GM21717 (cell line): ENCODE results near the gene GPR180.

Experiments used
- ATAC-seq: cut with Tn5 transposase; IDR thresholded peaks from one replicate; pipeline ENCODE4 v1.9.1; 2021; ENCODE audit warnings: mild to moderate bottlenecking, moderate library complexity; ENCODE audit not compliant: unreplicated experiment

GPR180 gene

DNA sequence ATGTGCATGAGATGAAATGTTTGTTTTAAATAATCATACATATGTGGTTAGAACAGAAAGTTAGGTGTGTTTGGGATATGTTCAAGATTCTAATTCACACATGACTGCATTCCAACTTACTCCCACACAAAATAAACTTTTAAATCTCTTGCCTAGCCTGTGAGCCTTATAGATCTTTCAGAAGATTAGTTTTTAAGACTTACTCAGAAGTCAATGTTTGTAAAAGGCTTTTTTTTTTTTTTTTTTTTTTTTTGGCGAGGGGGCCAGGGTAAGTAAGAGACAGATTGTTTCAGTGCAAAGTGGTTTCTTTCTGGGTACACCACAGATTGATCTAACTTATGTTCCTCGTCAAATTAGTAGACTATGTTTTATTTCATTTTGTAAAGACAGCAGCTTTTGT, 39.1 kb downstream of the GPR180 start:
- ATAC-seq: no peak

- ATAC-seq: no peak
Observed at GRCh38 chr13:94641409-94641941, 39.8 kb downstream of the GPR180 start.

DNA sequence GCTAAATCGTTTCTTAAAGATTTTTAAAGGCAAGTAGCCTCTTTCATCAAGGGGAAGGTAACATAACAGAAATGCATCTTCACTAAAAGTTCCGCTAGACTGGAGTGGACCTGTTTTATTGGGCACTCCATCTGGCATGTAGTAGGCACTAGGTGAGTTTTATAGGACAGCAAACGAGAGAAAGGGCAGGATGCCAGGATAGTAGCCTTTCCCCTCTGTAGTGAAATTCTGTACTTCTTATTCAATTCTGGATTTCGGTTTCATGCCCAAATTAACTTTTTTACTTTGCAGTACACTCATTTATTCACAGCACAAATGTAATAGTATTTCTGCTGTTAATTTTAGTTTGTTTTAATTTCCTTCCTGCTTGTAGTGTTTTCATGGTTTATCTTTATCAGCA, 45.2 kb downstream of the GPR180 start:
- peak; percentile 82 for ATAC-seq

GRCh38 chr13:94656176-94656575, 54.5 kb downstream of the GPR180 start:
- no peak for ATAC-seq

DNA sequence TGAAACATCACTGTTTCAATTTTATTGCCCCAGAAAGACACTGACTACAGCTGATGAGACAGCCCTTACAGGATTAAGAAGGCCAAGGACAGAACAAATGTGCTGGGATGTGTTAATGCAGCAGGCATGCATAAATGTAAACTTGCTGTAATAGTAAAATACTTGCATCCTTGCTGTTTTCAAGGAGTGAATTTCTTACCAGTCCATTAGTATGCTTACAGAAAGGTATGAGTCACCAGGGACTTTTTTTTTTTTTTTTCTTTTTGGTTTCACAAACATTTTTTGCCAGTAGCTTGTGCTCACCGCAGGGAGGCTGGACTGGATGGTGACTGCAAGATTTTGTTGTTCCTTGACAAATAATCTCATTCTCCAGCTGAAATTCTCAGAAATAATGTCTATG, 55.1 kb downstream of the GPR180 start:
- peak; percentile 95 for ATAC-seq

DNA sequence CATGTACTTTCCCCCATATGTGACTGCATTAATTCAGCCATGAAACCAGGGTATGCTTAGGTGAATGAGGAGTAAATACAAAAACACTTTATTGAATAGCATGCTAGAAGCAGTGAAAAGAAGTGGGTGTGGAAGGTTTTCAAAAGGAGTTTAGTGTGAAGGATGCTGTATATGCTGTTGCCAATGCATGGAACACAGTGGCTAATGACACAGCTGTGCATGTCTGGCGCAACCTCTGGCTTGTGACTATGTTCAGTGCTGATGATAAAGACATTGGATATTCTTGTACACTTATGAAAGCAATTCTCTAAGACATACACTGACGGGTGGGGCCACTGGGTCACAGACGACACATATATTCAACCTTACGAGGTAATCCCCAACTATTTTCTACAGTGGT, 55.5 kb downstream of the GPR180 start:
- peak; percentile 30 for ATAC-seq

GRCh38 chr13:94658926-94659597, 57.4 kb downstream of the GPR180 start:
- no peak for ATAC-seq

GRCh38 chr13:94659598-94659946, 57.9 kb downstream of the GPR180 start:
- ATAC-seq: no peak

GRCh38 chr13:94660695-94661326, 59.2 kb downstream of the GPR180 start:
- no peak for ATAC-seq

- no peak for ATAC-seq
Observed at GRCh38 chr13:94661406-94661805, 59.7 kb downstream of the GPR180 start.

GRCh38 chr13:94662274-94662945, 60.8 kb downstream of the GPR180 start:
- ATAC-seq: no peak

DNA sequence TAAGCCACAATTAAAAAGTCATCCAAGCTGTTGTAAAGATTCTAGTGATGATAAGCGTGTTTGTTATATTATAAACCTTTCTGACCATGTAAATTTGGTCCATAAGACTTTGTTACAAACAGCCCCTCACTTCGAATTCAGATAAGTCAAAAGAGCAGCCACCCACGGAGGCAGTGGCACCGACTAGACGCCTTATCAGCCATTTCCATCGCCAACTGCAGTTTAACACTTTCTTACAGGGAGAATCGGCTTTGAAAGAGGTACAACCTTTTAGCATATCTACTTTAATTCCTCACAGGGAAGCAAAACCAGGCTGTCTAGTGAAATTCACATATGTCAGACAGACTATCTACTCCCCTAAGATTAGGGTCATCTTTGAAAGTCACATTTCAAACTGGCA, 63.2 kb downstream of the GPR180 start:
- ATAC-seq: no peak

DNA sequence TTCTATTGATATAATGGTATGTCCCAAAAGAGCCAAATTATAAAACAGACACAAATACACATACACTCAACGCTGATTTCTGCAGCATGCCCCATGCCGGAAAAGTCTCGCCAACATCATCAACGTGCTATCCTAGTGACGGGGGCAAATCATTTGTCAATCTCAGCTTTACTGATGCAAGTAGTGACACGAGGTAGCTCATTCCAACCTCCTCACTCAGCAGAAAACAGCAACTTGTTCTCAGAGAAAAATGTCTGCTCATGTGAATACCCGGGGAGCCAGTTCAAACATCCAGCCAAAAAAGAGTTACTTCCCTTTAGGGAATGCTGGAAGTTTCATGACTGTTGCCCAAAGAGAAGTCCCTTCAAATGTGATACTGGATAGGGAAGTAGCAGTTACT, 64.4 kb downstream of the GPR180 start:
- ATAC-seq: no peak

DNA sequence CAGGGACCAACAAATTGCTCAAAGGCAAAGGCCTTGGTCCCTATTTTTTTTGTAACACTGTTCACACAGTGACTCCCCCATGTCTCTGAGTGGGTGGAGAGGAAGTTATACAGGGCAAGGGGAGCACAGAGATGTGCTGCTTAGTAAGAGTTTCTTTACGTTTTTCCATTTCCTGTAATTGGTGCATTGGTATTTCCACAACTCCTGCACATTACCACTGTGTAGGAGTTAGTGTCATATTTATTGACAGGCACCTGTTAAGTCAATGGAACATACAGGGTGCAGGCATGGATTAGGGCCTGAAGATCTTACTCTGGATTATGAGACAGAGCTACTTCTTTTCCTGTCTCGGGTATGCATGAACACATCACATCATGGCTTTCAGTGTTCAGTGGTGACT, 65.5 kb downstream of the GPR180 start:
- ATAC-seq: no peak

DNA sequence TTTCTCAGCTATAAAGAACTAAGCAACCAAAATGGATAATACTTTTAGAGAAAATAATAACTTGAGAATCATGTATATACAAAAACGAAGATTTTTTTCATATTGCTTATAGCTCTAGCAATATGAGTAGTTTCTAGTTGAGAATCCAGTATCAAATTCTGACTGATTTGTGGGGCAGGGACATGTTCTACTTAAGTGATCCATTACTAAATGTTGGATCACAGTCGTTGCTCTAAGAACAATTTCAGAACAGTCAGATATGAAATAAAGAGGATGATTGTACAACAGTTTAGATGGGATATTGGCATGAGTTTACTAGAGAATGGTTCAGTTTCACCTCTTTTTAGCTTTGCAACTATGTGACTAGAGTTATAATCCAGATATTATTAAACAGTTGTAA, 70.7 kb downstream of the GPR180 start:
- ATAC-seq: no peak

GRCh38 chr13:94673851-94674250, 72.2 kb downstream of the GPR180 start:
- ATAC-seq: no peak

GRCh38 chr13:94674609-94675348, 73.1 kb downstream of the GPR180 start:
- ATAC-seq: peak; percentile 77

- no peak for ATAC-seq
Observed at GRCh38 chr13:94677799-94678198, 76.1 kb downstream of the GPR180 start.

- ATAC-seq: no peak
Observed at GRCh38 chr13:94678845-94679244, 77.2 kb downstream of the GPR180 start.

- no peak for ATAC-seq
Observed at GRCh38 chr13:94679614-94680013, 78.0 kb downstream of the GPR180 start.

DNA sequence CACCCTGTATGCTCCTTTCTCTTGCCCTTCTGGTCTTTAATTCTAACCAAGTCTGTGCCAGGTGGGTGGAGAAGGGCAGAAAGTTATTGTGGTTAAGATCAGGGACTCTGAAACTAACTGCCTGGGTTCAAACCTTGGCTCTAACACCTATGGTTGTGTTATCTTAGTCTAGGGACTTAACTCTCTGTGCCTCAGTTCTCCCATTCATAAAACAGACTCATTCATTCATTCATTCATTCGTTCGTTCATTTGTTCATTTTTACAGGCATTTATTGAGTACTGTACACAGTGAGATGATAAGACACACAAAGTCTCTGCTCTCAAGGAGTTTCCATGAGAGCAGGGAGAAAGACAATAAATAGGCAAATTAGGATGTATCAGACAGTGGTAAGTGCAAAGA, 80.6 kb downstream of the GPR180 start:
- ATAC-seq: no peak
